DMS 273 treated with DMSO at 0.1 percent for 48 hours (cell line): ENCODE measurements around the gene ZNF628.
"Not testable (repeated sequence)": the region's sequence is repeated elsewhere in the genome, so short reads cannot be mapped to it uniquely, and the experiment has no call there.

Experiments
- DNase-seq: peaks from one replicate; lab custom pipeline; 2025; lab: John Stamatoyannopoulos, UW

ZNF628 gene

DNA sequence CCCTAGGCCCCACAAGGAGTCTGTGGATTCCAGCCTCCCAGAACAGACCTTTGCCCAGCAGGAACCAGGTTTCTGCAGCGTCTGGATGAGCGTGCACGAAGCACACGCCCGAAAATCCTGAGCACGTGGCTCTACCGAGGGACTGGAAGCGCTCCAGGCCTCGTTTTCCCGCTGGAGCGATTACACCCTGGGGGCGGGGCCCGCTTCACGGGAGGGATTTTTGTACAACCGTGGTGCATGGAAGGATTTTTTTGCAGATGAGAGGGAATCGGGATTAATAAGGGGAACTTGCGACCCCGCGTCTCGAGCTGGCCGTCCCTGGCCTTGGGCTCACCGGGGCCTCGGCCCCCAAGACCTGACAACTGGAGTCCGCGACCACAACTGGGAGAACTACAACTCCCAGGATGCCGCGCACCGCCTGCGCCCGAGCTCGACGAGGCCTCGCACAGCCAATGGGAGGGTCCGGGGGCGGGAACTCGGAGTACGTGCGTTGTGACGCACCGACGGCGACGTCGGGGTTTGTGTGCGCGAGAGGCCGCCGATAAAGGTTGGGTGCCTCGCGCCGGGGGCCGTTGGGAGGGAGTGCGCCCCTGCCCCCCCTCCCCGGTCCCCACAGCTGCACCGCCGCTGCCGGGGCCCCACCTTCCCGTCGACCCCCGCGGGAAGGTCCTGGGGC lies at the start of gene ZNF628:
ZNF628 (plus strand) TSS at position 518 of the 676 bp plus-strand sequence. CDS start 3,294 bp downstream, outside the sequence.
- peak; percentile 92 for DNase-seq

DNA sequence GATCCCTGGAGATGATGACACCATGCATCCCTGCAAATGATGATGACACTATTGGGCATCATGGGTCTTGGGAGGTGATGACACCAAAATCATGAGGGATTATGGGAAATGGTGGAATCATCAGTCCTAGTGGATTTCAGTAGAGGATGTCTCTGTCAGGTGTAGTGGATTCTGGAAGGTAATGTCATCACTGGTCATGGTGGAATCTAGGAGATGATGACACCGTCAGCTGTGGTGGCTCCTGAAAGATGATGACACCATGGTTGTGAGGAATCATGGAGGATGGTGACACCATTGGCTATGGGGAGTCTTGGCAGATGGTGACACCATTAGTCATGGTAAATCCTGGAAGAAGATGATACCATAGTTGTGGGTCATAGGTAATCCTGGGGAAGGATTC lies 45.2 kb upstream of the ZNF628 start:
- no peak for DNase-seq

DNA sequence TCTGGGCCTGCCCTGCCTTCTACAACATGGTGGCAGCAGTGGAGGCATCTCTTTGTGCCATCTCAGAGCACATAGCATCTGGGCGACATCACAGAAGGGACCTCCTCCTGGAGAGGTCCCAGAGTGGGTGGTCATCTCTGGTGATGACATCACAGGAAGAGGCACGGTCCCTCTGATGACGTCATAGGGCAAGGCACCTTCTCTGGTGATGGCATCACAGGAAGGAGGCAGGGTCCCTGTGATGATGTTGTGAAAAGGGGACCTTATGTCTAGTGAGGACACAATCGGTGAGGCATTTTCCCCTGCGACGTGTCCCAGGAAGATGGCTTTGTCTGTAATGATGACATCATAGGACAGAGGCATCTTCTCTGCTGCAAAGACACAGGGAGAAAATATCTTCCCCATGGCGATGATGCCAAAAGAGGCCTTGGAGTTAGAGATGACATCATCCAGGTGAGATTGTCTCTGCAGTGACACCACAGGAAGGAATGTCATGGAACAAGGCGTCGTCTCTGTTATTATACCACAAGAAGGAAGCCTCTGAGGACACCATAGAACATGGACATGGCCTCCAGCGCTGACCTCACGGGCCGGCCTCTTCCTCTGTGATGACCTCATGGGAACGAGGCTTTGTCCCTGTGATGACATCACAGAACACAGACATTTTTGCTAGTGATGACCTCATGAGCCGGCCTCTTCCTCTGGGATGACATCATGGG lies 44.0 kb upstream of the ZNF628 start:
- DNase-seq: no peak

DNA sequence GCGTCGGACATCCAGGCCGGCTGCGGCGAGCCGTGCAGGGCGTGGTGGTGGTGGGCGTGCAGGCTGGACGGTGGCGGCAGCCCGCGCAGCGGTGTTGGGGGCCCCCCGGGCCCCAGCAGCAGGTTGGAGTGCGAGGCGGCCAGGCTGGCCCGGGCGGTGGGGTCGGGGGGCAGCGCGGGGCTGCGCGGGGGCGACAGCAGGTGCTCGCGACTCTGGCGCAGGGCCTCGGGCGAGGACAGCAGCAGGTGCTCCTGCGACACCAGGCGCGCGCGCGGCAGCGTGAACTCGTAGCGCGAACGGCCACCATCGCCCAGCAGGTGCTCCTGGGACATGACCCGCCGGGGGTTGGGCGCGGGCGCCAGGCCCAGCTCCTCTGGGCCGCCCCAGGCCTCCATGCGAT lies 43.1 kb upstream of the ZNF628 start:
- DNase-seq: no peak

DNA sequence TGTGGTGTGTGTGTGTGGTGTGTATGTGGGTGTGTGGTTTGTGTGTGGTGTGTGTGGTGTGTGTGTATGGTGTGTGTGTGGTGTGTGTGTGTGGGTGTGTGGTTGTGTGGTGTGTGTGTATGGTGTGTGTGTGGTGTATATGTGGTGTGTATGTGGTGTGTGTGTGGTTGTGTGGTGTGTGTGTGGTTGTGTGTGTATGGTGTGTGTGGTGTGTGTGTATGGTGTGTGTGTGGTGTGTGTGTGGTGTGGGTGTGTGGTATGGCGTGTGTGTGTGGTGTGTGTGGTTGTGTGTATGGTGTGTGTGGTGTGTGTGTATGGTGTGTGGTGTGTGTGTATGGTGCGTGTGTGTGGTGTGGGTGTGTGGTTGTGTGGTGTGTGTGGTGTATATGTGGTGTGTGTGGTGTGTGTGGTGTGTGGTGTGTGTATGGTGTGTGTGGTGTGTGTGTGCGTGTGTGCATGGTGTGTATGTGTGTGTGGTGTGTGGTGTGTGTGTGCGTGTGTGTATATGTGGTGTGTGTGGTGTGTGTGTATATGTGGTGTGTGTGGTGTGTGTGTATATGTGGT lies 42.0 kb upstream of the ZNF628 start:
- no peak for DNase-seq

DNA sequence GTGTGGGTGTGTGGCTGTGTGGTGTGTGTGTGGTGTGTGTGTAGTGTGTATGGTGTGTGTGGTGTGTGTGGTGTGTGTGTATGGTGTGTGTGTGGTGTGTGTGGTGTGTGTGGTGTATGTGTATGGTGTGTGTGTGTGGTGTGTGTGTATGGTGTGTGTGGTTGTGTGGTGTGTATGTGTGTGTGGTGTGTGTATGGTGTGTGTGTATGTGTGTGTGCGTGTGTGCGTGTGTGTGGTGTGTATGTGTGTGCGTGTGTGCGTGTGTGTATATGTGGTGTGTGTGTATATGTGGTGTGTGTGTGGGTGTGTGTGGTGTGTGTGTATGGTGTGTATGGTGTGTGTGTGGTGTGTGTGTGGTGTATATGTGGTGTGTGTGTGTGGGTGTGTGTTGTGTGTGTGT lies 41.4 kb upstream of the ZNF628 start:
- no peak for DNase-seq

DNA sequence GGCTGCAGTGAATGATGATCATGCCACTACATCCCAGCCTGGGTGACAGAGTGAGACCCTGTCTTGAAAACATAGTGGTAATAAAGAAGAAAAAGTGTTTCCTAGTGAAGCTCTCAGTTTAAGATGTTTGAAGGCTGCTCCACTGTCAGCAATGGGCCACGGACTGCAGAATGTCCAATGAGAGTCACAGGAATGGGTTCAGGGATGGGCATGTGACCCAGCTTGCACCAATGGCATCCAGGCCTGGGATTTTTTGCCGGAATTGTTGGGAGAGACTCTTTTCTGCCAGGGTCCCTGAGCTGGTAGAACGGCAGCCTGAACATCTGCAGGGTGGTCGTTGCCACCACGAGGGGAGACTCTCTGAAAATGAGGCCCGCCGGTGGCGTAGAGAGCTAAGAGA lies 39.6 kb upstream of the ZNF628 start:
- DNase-seq: no peak

DNA sequence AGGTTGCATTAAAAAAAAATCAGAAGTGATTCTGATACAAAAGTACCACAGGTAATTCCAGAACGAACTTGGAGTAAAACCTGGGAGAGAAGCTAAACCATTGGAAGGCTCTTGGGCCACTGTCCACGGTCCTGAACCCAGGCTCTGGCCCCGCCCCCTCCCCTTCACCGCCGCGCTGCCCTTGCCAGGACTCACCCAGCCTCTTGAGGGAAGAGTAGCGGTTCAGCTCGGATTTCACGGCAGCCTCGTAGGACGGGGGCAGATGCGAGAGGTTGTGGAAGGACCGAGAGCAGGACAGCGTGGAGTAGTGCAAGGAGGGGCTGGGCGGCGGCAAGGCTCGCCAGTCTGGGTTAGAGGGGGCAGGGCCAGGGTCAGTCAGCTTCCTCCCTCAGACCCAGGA lies 39.0 kb upstream of the ZNF628 start:
- peak; percentile 28 for DNase-seq

DNA sequence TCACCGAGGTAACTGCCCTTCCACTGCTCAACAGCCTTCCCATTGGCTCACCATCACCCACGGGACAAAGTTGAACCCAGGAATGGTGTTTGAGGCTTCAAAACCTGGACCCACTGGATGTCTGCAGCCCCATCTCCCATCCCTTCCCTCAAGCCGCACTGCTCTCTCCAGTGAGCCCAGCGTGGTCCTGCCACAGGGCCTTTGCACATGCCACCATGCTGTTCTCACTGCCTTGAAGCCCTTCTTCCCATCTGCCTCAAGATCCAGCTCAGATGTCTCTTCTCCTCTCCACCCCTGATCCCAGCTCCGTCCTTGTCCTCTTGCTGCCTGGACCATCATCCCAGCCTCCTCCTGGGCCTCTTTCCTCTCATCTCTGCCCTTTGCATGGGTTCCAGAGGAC lies 37.4 kb upstream of the ZNF628 start:
- DNase-seq: no peak

DNA sequence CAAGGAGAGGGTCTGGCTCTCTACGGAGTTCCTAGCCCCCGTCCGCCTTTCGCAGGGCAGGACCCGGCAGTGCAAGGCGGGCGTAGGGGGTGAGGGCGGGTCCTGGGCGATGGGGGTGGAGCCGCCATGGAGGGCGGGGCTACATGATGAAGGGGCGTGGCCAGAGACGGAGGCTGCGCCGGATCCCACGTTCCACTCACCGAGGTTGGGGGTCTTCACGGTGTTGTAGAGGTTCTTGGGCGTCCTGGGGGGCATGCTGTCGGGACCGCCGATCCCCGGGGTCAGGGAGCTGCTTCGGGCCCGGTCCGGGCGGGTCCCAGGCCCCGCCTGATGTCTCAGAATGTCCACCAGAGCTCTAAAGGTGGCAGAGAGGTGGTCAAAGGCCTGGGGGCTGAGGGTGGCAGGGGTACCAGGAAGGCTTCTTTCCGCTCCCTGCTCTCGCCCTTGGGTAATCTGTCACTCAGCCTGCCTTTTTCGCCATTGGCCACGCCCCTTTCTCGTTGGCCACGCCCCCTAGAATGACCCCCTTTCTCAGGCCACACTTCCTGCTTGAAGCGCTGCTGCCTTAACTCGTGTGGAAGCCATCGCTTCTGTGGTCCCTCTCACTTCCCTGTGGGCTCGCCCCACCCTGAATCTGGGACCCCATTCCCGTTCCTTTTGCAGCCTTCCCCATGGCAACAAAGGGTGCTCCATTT lies 35.9 kb upstream of the ZNF628 start:
- no peak for DNase-seq

DNA sequence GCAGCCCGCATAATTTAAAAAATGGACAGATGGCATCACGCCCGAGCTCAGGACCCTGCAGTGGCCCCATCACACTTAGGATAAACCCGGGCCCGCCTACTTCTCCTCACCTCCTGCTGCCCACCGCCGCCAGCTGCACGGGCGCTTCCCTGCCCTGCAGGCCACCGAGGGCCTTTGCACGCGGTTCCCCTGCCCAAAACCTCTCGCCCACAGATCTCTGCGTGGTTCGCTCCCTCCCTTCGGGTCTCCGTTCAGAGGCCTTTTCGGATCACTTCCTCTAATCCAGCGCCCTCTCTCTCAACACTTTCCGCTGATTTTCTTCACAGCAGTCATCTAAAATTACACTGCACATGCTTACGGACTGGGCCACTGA lies 35.1 kb upstream of the ZNF628 start:
- DNase-seq: no peak

DNA sequence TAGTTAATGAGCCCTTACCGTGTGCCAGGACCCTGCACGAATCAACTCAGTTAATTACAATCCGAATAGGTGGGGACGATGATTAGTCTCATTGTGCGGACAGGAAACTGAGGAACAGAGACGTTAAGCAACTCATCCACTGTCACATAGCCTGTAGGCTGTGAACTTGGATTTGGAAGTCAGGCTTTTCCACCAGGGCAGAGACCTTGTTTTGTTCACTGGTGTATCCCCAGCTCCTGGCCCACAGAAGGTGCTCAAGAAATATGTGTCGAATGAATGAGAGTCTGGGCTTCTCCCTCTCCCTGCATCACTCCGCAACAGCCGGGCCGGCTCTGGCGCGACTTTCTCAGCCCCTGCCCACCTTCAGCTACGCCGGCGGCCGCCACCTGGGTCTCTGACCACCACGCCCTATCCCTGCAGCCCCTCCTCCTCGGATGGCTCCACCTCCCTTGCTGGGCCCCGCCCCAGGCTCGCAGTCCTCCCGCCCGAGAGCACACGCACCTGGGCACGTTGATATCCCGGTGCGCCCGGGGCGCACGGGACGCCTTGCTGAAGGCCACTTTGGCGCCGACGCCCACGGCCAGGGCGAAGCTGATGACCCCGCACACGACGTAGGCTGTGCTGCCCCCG lies 34.6 kb upstream of the ZNF628 start:
- DNase-seq: no peak

DNA sequence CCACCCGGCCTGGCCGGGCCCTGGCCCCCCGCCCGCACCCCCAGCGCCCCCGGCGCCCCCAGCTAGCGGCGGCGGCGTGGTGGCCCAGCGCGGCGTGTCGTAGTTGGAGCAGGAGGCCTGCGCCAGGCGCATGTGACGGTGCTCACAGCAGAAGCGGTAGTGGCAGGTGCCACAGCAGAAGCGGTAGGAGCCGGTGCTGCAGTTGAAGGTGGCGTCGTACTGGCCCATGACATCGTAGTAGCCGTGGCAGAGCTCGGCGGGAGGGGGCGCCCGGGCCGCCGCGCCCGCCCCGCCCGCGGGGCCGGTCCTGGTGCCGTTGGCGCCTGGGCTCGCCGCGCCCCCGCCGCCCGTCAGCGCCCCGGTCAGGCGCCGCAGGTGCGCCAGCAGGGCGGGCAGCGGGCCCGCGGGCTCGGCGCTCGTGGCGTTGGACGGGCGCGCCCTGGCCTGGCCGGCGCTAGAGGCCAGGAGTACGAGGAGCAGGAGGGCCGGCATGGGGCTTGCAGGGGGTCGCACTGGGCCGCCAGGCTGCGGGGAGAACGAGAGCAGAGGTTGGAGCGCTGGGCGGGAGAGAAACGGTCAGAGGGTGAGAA lies 34.0 kb upstream of the ZNF628 start:
- DNase-seq: no peak

DNA sequence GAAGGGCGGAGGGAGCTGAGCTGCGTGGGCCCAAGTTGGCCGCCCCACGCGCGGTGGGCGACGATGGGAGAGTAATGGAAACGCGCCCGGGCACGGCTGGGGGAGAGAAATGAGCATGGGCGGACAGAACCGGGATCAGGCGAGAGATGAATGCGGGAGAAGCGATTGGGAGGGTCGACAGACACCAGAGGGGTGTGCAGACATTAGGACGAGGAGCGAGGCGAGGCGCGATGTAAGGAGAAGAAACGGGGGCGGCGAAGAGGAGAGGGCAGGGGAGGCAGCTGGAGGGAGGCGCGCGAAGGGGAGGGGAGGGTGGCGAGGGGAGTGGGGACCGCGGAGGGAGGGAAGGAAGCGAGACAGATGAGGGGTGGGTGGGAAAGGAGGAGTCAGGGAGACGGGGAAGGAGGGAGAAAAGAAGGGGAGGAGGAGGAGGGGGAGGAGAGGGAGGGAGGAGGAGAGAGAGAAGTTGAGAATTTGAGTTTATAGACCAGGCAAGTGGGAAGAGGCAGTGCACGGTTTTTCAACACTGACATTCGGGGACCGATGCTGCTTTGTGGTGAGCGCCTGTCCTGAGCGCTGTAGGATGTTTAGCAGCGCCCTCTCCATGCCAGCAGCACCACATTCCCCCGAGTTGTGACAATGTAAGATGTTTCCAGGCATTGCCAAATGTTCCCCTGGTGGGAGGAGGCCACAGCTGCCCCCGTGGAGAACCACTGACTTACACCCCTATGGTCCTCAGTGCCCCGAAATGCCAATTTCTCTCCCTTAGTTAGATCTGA lies 33.2 kb upstream of the ZNF628 start, which contains the start of gene SHISA7:
SHISA7 (minus strand) TSS at position 256 of the 779 bp plus-strand sequence. CDS start 437 bp downstream, outside the sequence.
- no peak for DNase-seq

DNA sequence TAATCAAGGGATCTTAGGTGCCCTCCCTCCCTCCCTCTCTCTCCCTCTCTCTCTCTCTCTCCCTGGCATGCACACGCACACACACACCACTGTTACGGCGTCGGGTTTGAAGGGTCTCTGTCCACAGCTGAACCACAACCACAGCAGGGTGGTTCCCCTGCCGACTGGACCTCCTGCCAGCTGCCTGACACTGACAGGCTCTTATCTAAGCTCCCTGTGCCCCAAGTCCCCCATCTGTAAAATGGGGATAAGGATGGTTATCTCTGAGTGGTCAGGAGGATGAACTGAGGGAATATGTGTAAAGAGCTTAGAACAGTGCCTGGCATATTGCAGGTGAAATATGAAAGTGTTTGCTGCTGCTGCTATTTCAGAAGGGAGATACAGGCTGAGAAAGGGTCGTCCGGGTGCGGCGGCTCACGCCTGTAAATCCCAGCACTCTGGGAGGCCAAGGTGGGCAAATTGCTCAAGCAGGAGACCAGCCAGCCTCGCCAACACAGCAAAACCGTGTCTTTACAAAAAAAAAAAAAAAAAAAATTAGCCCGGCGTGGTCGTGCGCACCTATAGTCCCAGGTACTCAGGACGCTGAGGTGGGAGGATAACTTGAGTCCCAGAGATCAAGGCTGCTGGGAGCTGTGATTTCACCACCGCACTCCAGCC lies 32.5 kb upstream of the ZNF628 start:
- DNase-seq: no peak

DNA sequence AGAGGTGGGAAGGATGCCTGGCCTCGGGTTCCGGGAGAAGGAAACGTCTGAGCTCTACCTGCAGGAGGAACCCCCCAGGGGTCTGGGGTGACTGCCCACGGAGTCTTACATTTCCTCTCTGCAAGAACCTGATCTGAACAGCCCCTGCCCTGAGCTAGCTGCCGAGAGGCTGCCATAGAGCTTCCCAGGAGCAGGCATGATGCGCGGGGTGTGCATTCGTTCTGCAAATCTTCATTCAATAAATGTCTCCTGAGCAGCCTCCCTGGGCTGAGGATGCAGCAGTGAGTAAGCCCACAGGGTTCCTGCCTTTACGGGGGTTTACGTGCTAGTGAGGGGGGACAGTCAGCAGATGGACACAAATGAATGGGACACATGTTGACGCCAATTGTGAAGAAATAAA lies 31.8 kb upstream of the ZNF628 start:
- DNase-seq: no peak

DNA sequence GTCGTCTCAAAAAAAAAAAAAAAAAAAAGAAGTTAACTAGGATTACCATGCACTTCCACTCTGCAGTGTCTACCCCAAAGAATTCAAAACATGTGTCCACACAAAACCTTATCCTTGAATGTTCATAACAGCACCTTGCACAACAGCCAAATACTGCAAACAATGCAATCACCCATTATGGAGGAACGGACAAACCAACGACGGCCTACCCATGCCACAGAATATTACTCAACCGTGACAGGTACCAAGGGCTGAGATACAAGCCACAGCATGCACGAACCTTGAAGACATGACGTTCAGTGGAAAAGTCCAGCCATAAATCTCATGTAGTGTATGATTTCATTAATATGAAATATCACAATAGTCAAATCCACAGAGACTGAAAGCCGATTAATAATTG lies 30.4 kb upstream of the ZNF628 start:
- no peak for DNase-seq

DNA sequence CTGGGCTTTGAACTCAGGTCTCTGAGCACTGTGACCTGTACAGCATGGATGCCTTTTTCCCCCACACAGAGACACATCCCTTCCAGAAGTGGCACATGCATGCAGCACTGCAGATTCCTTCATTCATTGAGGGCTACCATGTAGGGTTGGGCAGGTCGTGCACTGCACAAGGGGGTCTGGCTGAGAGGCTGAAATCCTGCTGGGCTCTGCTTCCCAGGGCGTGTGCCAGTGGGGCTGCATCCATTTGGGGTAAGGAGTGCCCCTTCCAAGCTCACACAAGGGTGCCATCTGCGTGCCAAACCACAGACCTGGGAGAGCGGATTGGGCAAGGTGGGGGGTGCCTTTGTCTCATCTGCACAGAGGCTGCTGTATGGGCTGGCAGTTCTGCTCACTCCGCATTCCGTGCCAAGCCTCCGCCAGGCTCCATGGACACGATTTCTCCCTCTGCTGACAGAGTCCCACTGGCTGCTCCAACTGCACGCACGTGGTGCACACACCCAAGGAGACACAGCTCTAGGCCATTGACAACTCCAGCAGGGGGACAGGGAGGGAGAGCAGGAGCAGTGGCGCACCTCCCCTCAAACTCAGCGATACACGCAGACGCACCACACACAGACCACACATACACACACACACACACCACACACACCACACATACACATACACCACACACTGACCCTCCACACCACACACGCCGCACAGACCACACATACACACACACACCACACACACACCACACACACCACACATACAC lies 28.8 kb upstream of the ZNF628 start:
- DNase-seq: peak; percentile 72

DNA sequence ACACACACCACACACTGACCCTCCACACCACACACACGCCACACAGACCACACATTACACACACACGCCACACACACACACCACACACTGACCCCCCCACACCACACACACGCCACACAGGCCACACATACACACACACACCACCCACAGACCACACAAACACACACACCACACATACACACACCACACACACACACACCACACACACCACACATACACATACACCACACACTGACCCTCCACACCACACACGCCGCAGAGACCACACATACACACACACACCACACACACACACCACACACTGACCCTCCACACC lies 28.3 kb upstream of the ZNF628 start:
- not testable (repeated sequence) for DNase-seq

DNA sequence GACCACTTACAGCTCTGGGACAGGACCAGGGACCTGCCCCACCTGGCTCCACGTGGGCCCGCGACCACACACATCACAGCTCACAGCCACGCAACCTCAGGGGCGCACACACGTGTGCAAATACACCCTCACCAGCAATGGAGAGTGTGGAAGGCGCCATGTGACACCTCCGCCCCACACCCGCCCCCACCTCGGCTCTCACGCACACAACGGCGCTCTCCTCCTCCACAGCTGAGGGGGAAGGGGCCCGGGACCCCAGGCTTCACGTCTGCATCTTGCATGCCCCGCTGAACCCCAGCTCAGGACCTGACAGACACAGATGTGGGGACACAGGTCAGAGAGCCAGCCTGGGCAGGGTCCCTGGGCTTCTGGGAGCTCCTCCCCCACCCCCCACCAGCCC lies 26.9 kb upstream of the ZNF628 start:
- no peak for DNase-seq
